Nephron (organoid): ENCODE results near the gene MYH8.

Experiments
- H3K27ac Mint-ChIP-seq, 3 experiments: 2 replicates each; pipeline ENCODE4 v1.8.0; 2020; ENCODE audit warnings: mixed read lengths in 3 of 3, mild to moderate bottlenecking in 2 of 3, moderate library complexity in 1 of 3
- H3K27me3 Mint-ChIP-seq: 2 replicates; pipeline ENCODE4 v1.8.0; 2021; ENCODE audit warnings: low read depth, mild to moderate bottlenecking, moderate library complexity, mixed read lengths
- H3K36me3 Mint-ChIP-seq: 2 replicates; pipeline ENCODE4 v1.8.0; 2020; ENCODE audit warnings: low read depth, mixed read lengths
- H3K4me1 Mint-ChIP-seq: 2 replicates; pipeline ENCODE4 v1.8.0; 2020; ENCODE audit warnings: mixed read lengths
- H3K4me3 Mint-ChIP-seq, 3 experiments: 2 replicates each; pipeline ENCODE4 v1.8.0; 2020; ENCODE audit warnings: mild to moderate bottlenecking in 3 of 3, mixed read lengths in 3 of 3, moderate library complexity in 2 of 3
- H3K9me3 Mint-ChIP-seq: 2 replicates; pipeline ENCODE4 v1.8.0; 2020; ENCODE audit warnings: mixed read lengths
- TF ChIP-seq, protein P1 (sequence below), 3 experiments: fragments of 200-600 bp; sonication (generic); IDR thresholded peaks; one replicate each; pipeline ENCODE4 v1.5.0; 2021; ENCODE audit warnings: antibody characterized with exemption in 3 of 3; ENCODE audit not compliant: unreplicated experiment in 3 of 3

The MYH8 gene

GRCh38 chr17:10421211-10421610, 539 bp downstream of the MYH8 start:
- H3K27me3 Mint-ChIP-seq, result peaks cover 5% of the 10 kb centered on the region
- peaks cover 35% of the 10 kb centered on the region for H3K4me1 Mint-ChIP-seq
- H3K9me3 Mint-ChIP-seq, result no peaks in the 10 kb centered on the region
- H3K36me3 Mint-ChIP-seq, result no peaks in the 10 kb centered on the region
- H3K27ac Mint-ChIP-seq, result peak overlapping the region in 1 of 3 experiments; percentile 25
- peak overlapping the region in 2 of 3 experiments; percentile 78 to 85 for H3K4me3 Mint-ChIP-seq
- TF ChIP-seq, protein P1, sequence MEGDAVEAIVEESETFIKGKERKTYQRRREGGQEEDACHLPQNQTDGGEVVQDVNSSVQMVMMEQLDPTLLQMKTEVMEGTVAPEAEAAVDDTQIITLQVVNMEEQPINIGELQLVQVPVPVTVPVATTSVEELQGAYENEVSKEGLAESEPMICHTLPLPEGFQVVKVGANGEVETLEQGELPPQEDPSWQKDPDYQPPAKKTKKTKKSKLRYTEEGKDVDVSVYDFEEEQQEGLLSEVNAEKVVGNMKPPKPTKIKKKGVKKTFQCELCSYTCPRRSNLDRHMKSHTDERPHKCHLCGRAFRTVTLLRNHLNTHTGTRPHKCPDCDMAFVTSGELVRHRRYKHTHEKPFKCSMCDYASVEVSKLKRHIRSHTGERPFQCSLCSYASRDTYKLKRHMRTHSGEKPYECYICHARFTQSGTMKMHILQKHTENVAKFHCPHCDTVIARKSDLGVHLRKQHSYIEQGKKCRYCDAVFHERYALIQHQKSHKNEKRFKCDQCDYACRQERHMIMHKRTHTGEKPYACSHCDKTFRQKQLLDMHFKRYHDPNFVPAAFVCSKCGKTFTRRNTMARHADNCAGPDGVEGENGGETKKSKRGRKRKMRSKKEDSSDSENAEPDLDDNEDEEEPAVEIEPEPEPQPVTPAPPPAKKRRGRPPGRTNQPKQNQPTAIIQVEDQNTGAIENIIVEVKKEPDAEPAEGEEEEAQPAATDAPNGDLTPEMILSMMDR (IDR thresholded peaks at IDR 0.05; ENCODE audit: unreplicated experiment in 3 of 3), result no peak

GRCh38 chr17:10420811-10421210, 939 bp downstream of the MYH8 start:
- peak overlapping the region in 2 of 3 experiments; percentile 78 to 85 for H3K4me3 Mint-ChIP-seq
- peak overlapping the region; percentile 17 to 71 (median 25) for H3K27ac Mint-ChIP-seq
- H3K9me3 Mint-ChIP-seq, result no peaks in the 10 kb centered on the region
- TF ChIP-seq, protein P1 (IDR thresholded peaks at IDR 0.05; ENCODE audit: unreplicated experiment in 3 of 3), result no peak
- peaks cover 39% of the 10 kb centered on the region for H3K4me1 Mint-ChIP-seq
- no peaks in the 10 kb centered on the region for H3K36me3 Mint-ChIP-seq
- peaks cover 5% of the 10 kb centered on the region for H3K27me3 Mint-ChIP-seq

DNA sequence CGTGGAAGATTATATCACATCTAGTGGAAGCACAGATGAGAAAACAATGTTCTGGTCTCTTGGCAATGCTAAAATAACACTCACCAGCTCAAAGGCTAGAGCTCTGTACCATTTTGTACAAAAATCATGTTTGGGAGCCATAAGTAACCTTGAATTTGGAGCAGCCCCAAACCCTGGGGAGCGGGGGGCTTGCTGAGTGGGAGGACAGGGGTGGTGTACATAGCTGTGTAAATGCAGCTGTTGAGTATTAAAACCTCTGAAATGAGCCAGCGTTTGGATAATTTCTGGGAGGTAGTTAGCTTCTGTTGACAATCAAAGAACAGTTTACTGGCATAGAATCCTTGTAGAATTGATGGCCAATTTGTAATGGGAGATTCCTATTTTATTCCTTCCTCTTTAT, 4.3 kb downstream of the MYH8 start:
- Mint-ChIP-seq H3K9me3 (no peaks in the 10 kb centered on the region), H3K27ac (peak overlapping the region; percentile 68 to 92 (median 82)), H3K27me3 (peaks cover 5% of the 10 kb centered on the region), H3K4me3 (peak overlapping the region in 1 of 3 experiments; percentile 56), H3K36me3 (no peaks in the 10 kb centered on the region), H3K4me1 (peaks cover 40% of the 10 kb centered on the region)
- TF ChIP-seq, protein P1 (IDR thresholded peaks at IDR 0.05; ENCODE audit: unreplicated experiment in 3 of 3), result no peak

GRCh38 chr17:10415161-10415560, 6.6 kb downstream of the MYH8 start:
- no peak overlapping the region for H3K27ac Mint-ChIP-seq
- no peaks in the 10 kb centered on the region for H3K9me3 Mint-ChIP-seq
- H3K27me3 Mint-ChIP-seq, result peaks cover 9% of the 10 kb centered on the region
- H3K4me3 Mint-ChIP-seq, result no peak overlapping the region
- peaks cover 31% of the 10 kb centered on the region for H3K4me1 Mint-ChIP-seq
- H3K36me3 Mint-ChIP-seq, result no peaks in the 10 kb centered on the region
- TF ChIP-seq, protein P1 (IDR thresholded peaks at IDR 0.05; ENCODE audit: unreplicated experiment in 3 of 3), result no peak

- H3K27ac Mint-ChIP-seq, result no peak overlapping the region
- H3K4me1 Mint-ChIP-seq, result no peaks in the 10 kb centered on the region
- no peaks in the 10 kb centered on the region for H3K36me3 Mint-ChIP-seq
- TF ChIP-seq, protein P1 (IDR thresholded peaks at IDR 0.05; ENCODE audit: unreplicated experiment in 3 of 3), result no peak
- H3K9me3 Mint-ChIP-seq, result no peaks in the 10 kb centered on the region
- H3K4me3 Mint-ChIP-seq, result no peak overlapping the region
- no peaks in the 10 kb centered on the region for H3K27me3 Mint-ChIP-seq
These were observed 18.2 kb downstream of the MYH8 start for GRCh38 chr17:10403589-10403988.

DNA sequence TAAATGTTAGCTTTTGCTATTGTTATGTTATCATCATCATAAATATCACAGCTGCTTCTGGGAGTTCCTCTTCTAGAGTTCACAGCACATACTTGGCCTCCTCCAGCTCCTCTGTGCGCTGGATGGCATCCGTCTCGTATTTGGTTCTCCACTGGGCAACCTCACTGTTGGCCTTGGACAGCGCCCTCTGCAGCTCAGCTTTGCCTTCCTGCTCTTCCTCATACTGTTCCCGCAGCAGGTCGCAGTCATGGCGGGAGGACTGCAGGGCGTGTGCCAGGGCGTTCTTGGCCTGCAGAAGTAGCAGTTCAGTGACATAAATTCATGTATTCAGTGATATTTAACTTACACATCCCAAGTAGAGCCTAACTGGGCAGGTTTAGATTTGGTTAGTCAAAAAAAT, 23.4 kb downstream of the MYH8 start:
- TF ChIP-seq, protein P1 (IDR thresholded peaks at IDR 0.05; ENCODE audit: unreplicated experiment in 3 of 3), result no peak
- Mint-ChIP-seq H3K9me3 (no peaks in the 10 kb centered on the region), H3K27ac (no peak overlapping the region), H3K4me3 (no peak overlapping the region), H3K4me1 (peaks cover 13% of the 10 kb centered on the region), H3K27me3 (no peaks in the 10 kb centered on the region), H3K36me3 (no peaks in the 10 kb centered on the region)
